ENCODE data around the gene RPL9.
"Not testable (repeated sequence)": the region's sequence is repeated elsewhere in the genome, so short reads cannot be mapped to it uniquely, and the experiment has no call there.

The RPL9 gene

DNA sequence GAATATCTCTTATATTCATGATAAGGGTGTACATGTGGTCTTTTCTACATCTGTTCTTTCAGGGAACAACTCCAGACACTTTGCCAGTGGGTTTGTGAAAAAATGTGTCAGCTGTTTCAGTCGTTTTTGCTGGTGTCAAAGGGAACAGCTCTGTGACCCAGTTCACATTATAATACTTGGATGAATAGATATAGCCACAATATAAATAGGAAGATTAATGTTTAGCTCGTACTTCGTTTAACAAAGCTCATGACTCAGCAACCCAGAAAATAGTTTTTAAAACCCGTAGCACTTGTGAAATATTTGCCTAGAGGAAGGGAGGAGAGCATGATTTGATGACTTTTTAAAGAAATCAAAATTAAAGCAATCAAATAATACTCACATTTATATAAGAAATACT lies 8.0 kb upstream of the RPL9 start:
- DNase-seq (ENCODE audit: low read depth) = no peak

DNA sequence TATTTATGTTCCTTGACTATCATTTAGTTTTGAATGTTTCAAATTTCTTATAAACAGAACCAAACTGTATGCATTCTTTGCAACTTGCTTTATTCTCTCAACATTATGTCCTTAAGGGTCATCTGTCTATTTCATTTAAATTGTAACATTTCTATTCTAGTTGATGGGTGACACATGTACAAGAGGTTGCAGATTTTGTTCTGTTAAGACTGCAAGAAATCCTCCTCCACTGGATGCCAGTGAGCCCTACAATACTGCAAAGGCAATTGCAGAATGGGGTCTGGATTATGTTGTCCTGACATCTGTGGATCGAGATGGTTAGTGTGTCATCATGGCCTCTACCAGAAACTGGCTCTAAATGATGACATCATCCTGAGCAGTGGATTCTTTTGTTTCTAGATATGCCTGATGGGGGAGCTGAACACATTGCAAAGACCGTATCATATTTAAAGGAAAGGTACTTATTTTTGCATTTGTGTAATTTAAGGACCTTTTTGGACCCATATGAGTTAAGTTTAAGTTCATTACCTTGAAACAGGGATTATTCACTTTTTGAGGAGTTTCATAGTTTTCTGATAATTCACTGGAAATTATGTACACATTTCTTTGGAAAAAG lies 6.3 kb upstream of the RPL9 start:
- DNase-seq (ENCODE audit: low read depth) = no peak

DNA sequence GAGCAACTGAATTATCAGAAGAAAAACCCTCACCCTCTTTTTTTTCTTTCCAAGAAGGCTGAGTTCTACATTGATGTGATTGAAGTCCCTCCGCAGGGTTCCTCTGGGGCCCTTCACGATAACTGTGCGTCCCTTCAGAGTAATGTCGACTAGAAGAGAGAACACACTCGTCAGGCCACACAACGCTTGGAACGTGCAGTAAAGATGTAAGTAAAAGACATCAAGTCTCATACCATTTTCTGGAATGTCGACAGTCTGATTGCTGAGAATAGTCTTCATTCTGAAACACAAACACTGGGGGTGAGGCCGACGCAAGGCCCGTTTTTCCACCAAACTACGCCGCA lies 589 bp downstream of the RPL9 start:
- not testable (repeated sequence) for DNase-seq (ENCODE audit: low read depth)

DNA sequence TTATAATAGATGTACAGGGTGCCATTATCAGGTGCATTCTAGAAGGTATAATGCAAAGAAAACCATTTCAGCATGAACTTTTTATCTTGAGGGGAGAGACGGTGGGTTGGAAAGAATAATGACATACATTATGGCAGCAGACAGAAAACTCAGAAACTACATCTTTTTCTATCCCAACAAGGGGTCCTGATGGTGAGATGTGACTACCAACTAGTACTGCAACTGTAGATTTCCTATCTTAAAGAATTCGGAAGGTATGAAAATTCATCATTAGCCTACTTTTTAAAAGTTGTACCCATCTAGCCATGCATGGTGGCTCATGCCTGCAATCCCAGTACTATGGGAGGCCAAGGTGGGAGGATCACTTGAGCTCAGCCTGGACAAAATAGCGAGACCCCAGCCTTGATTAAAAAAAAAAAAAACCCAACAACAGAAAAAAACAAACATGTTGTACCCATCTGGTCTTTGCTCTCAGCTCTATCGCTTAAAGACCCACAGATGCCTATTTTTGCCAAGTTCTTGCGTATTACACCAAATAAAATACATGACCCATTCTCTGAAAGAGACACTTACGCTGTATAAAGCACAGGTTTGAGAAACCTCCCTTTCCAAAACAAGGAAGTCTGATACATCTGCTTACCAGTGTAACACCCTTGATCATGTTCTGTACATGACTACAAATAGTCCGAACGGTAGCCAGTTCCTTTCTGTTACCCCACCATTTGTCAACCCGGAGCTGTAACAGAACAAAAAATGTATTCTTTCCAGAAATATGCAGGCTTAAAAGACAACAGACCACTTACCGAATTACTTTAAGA lies 1.6 kb downstream of the RPL9 start:
- DNase-seq (ENCODE audit: low read depth) = no peak

DNA sequence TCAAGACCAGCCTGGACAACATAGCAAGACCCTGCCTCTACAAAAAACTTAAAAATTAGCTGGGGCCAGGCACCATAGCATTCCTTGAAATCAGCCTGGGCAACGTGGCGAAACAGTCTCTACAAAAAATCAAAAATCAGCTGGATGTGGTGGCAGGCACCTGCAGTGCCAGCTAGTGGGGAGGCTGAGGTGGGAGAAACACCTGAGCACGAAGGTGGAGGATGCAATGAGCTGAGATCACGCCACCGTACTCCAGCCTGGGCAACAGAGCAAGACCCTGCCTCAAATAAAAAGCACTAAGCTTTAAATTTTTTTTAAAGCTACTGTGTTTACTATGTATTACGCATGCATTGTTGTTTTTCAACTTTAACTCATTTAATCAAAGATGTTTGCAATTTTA lies 3.2 kb downstream of the RPL9 start:
- no peak for DNase-seq (ENCODE audit: low read depth)

GRCh38 chr4:39453738-39454137 lies 5.0 kb downstream of the RPL9 start:
- no peak for DNase-seq (ENCODE audit: low read depth)

DNA sequence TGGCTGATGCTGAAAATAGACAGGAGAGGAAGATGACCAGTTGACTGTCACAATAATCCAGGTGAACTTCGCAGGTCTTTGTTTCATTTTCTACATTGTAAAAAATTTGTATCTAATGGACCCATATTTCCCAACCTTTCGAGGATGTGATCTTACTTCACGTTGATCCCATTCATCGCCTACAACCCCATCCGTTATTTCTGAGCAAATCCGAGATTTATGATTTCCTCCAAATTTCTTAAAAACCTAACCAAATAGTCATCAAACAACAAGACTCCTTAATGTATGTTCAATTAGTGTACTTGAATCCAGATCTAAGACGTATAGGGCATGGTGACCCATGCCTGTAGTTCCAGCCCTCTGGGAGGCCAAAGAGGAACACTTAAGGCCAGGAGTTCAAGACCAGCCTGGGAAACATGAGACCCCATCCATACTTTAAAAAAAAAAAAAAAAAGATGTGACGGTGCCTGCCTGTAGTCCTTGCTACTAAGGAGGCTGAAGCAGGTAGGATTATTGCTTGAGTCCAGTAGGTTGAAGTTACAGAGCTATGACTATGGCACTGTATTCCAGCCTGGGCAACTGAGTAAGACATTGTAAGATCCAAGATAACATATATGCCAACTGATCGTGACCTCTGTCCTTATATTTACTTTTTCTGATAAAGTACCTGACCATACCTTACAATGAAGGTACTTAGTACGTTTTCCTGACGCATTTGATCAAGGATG lies 5.7 kb downstream of the RPL9 start:
- DNase-seq (ENCODE audit: low read depth) = no peak

- no peak for DNase-seq (ENCODE audit: low read depth)
Measured at GRCh38 chr4:39452153-39452859, 6.4 kb downstream of the RPL9 start.

GRCh38 chr4:39451423-39452023 lies 7.2 kb downstream of the RPL9 start:
- DNase-seq (ENCODE audit: low read depth) = no peak

DNA sequence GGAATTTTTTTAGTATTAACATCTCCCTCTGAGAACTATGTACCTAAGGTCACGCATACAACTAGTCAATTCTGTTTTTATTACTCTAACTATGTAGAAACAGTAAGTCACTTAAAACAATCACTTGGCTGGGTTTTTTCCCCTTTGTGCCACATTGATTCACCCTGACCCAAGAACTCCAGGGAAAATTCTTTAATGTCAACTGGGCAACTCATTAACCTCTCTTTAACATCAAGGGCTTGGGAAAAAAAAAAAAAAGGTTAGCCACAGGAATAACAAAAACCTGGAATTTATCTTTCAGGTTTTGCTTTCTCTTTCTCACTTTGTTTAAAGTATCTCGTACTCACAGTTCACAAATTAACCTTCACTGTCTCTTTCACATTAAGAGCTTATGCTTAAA lies 8.1 kb downstream of the RPL9 start:
- DNase-seq (ENCODE audit: low read depth) = no peak

DNA sequence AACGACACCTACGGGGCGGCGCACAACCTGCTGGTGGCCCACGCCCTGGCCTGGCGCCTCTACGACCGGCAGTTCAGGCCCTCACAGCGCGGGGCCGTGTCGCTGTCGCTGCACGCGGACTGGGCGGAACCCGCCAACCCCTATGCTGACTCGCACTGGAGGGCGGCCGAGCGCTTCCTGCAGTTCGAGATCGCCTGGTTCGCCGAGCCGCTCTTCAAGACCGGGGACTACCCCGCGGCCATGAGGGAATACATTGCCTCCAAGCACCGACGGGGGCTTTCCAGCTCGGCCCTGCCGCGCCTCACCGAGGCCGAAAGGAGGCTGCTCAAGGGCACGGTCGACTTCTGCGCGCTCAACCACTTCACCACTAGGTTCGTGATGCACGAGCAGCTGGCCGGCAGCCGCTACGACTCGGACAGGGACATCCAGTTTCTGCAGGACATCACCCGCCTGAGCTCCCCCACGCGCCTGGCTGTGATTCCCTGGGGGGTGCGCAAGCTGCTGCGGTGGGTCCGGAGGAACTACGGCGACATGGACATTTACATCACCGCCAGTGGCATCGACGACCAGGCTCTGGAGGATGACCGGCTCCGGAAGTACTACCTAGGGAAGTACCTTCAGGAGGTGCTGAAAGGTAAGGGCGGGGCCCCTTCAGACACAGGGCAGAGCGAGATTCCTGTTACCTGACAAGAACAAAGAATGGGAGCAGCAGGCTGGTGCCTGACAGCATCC lies 11.7 kb downstream of the RPL9 start:
- DNase-seq (ENCODE audit: low read depth) = no peak

GRCh38 chr4:39446483-39446841 lies 12.3 kb downstream of the RPL9 start:
- no peak for DNase-seq (ENCODE audit: low read depth)

DNA sequence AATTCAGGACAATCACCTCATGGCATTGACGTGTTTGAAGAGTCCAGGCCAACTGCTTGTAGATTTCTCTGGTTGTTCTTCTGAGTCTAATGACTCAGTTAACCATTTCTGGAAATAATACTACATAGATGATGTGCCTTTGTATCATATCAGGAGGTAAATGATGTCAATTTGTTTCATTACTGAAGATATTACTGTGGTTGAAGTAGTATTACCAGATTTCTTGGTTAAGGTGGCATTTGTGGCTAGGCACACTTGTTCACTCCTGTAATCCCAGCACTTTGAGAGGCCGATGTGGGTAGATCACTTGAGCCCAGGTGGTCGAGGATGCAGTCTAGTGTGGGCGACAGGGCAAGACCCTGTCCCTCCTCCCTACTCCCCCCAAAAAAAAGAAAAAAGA lies 15.7 kb downstream of the RPL9 start:
- no peak for DNase-seq (ENCODE audit: low read depth)

GRCh38 chr4:39441593-39441992 lies 17.1 kb downstream of the RPL9 start:
- DNase-seq (ENCODE audit: low read depth) = no peak

DNA sequence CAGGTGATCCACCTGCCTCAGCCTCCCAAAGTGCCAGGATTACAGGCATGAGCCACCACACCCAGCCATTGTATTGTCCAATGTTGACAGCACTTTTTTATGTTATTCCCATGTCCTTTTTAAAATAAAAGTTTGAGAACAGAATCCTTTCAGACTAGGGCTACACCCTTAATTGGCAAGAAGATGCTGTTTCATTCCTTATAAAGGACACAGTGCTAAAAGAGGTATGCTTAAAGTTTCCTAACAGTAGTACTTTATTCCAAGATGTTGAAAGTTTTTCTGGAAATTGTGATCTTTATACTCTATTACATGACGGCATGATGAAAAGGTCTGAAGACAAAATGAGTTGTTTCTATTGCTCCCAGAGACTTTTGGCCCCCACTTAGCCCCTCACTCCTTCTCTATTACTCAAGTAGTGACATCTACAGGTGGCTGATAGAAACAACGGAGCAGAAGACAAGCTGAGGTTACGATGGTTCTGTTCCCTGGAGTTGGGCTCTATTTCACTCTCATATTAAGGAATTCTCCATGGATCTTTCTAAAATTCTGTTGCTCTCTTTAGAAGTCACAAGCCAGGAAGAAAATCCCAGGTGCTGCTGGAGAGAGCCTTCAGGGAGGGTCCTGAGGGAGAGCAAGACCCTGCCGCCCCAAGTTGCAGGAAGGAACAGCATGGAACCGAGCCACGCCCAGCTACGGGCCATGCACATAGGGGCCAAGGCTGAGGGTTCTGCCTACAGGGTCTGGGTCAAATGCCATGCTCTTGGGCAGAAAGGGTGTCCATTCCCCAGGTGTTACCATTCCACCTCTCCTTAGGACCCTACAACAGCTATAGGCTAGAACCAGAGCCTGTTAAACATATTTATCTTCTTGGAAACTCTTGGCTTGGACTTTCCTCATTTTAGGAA lies 22.8 kb downstream of the RPL9 start:
- DNase-seq (ENCODE audit: low read depth) = no peak

DNA sequence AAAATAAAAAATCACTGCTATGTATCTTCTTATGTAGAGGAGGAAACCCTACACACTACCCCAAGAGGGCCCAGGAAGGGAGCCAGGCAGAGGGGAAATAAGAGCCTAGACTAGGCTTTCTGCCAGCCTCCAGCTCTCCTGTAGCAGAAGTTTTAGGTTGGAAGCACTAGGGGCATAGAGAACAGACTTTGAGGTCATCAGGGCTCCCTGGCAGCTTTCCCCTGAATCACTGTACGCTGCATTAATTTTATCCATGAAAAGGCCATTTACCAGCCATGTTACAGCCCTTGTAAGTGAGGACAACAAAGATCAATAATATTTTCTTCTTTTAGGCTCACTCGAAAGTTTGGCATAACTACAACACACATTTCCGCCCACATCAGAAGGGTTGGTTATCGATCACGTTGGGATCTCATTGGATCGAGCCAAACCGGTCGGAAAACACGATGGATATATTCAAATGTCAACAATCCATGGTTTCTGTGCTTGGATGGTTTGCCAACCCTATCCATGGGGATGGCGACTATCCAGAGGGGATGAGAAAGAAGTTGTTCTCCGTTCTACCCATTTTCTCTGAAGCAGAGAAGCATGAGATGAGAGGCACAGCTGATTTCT lies 24.7 kb downstream of the RPL9 start:
- no peak for DNase-seq (ENCODE audit: low read depth)

- no peak for DNase-seq (ENCODE audit: low read depth)
Measured at GRCh38 chr4:39429476-39430334, 29.0 kb downstream of the RPL9 start.

DNA sequence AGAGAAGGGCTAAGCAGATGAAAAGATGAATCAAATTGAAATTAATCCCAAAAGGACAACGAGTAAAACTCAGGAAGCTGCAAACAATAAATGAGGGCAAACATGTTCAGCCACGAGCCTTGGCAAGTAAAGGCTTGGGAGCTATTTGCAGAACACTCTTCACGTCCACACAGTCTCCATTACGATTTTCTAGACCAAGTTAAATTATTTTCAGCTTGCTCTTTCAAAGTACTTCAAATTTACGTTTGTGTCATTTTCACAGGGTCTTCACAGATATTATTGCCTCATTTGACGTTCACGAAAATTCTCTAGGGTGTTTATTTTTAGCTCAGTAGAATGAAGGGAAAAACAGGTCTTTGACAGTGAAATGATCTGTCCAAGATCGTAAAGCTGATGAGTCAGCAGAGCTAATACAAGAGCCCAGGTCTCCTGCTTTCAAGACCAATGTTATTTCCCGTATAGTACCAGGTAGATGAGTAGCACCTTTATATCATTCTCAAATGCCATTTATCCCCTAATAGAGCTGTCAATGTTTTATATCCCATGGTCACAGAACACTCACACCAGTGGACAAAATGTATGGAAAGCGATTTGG lies 31.1 kb downstream of the RPL9 start:
- no peak for DNase-seq (ENCODE audit: low read depth)

GRCh38 chr4:39426728-39427127 lies 32.0 kb downstream of the RPL9 start:
- DNase-seq (ENCODE audit: low read depth) = no peak
